Stimulated activated CD8-positive, alpha-beta memory T cell treated with anti-CD3 and anti-CD28 coated beads, Interleukin-12 subunit alpha, Interleukin-12 subunit beta, amount 100 ng/mL, for 24 hours (primary cell): Measurements from ENCODE around the gene CCR5.

ENCODE experiments used
- DNase-seq: peaks from one replicate; pipeline ENCODE4 v3.0.0-alpha.2; 2020; ENCODE audit errors: extremely low read depth

The CCR5 gene

DNA sequence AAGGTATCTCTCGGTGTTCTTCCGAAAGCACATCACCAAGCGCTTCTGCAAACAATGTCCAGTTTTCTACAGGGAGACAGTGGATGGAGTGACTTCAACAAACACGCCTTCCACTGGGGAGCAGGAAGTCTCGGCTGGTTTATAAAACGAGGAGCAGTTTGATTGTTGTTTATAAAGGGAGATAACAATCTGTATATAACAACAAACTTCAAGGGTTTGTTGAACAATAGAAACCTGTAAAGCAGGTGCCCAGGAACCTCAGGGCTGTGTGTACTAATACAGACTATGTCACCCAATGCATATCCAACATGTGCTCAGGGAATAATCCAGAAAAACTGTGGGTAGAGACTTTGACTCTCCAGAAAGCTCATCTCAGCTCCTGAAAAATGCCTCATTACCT lies 12.3 kb upstream of the CCR5 start:
- no peak for DNase-seq

GRCh38 chr3:46359733-46360493 lies 10.8 kb upstream of the CCR5 start:
- DNase-seq = no peak

DNA sequence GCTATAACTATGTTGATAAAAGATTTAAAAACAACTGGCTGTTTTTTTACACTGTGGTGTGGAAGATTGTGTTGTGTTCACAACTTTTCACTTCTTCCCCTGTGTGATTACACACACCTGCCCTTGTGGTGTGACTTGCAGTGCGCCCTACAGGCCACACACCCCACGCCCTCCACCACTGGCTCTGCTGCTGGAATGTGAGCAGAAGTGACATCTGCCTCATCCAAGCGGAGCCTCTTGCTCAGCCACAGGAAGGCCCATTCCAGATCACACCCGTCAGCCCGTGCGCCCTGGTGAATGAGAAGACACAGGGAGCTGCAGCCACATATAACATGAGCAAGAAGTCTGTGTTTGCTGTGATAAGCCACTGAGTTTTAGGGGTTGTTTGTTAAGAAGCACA lies 9.8 kb upstream of the CCR5 start:
- no peak for DNase-seq

- no peak for DNase-seq
These were observed 9.1 kb upstream of the CCR5 start for GRCh38 chr3:46361408-46362283.

DNA sequence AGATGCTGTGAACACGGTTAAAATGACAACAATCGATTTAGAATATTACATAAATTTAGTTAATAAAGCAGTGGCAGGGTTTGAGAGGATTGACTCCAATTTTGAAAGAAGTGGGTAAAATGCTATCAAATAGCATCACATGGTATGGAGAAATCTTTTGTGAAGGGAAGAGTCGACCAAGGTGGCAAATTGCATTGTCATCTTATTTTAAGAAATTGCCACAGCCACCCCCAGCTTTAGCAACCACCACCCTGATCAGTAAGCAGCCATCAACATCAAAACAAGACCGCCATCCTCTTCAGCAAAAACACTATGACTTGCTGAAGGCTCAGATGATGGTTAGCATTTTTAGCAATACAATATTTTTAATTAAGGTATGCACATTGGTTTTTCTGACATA lies 5.7 kb upstream of the CCR5 start:
- DNase-seq = no peak

- no peak for DNase-seq
These were observed 4.8 kb upstream of the CCR5 start for GRCh38 chr3:46365737-46366524.

- DNase-seq = no peak
These were observed 2.9 kb upstream of the CCR5 start for GRCh38 chr3:46367811-46368210.

- no peak for DNase-seq
These were observed 2.2 kb upstream of the CCR5 start for GRCh38 chr3:46368569-46368968.

DNA sequence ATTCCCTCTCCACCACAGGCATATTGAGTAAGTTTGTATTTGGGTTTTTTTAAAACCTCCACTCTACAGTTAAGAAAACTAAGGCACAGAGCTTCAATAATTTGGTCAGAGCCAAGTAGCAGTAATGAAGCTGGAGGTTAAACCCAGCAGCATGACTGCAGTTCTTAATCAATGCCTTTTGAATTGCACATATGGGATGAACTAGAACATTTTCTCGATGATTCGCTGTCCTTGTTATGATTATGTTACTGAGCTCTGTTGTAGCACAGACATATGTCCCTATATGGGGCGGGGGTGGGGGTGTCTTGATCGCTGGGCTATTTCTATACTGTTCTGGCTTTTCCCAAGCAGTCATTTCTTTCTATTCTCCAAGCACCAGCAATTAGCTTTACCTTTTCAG lies 1.6 kb upstream of the CCR5 start:
- no peak for DNase-seq

- no peak for DNase-seq
These were observed 1.0 kb upstream of the CCR5 start for GRCh38 chr3:46369675-46370132.

GRCh38 chr3:46371519-46372340 lies 984 bp downstream of the CCR5 start:
- no peak for DNase-seq

GRCh38 chr3:46372492-46373359 lies 2.0 kb downstream of the CCR5 start:
- DNase-seq = no peak

DNA sequence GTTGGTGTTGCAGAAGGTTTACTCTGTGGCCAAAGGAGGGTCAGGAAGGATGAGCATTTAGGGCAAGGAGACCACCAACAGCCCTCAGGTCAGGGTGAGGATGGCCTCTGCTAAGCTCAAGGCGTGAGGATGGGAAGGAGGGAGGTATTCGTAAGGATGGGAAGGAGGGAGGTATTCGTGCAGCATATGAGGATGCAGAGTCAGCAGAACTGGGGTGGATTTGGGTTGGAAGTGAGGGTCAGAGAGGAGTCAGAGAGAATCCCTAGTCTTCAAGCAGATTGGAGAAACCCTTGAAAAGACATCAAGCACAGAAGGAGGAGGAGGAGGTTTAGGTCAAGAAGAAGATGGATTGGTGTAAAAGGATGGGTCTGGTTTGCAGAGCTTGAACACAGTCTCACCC lies 4.0 kb downstream of the CCR5 start:
- no peak for DNase-seq

GRCh38 chr3:46375218-46375617 lies 4.5 kb downstream of the CCR5 start:
- DNase-seq = no peak

DNA sequence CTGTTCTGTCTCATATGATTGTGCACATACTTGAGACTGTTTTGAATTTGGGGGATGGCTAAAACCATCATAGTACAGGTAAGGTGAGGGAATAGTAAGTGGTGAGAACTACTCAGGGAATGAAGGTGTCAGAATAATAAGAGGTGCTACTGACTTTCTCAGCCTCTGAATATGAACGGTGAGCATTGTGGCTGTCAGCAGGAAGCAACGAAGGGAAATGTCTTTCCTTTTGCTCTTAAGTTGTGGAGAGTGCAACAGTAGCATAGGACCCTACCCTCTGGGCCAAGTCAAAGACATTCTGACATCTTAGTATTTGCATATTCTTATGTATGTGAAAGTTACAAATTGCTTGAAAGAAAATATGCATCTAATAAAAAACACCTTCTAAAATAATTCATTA lies 5.1 kb downstream of the CCR5 start:
- no peak for DNase-seq

DNA sequence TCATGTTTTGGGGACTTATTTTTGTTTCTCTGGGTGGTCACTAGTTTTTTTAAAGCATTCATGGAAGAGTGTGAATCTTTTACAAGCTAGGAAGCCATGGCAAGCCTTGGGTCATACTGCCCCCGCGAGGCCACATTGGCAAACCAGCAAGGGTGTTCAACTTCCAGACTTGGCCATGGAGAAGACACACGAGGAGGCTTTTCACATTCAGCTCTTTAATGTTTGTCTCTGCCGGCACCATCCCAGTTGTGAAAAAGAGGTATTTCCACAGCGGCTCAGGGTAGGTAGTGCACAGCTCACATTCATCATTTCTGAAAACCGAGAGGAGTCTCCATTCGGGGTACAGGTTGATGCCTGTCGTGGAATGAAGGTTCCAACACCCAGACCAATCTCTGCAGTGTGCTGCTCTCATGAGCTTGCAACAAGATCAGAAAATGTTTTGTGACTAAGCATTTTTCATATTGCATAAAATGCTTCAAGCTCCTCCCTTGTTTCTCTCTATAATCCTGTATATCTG lies 7.7 kb downstream of the CCR5 start:
- no peak for DNase-seq

- no peak for DNase-seq
These were observed 9.9 kb downstream of the CCR5 start for GRCh38 chr3:46380471-46381221.

- DNase-seq = no peak
These were observed 10.9 kb downstream of the CCR5 start for GRCh38 chr3:46381625-46382024.

DNA sequence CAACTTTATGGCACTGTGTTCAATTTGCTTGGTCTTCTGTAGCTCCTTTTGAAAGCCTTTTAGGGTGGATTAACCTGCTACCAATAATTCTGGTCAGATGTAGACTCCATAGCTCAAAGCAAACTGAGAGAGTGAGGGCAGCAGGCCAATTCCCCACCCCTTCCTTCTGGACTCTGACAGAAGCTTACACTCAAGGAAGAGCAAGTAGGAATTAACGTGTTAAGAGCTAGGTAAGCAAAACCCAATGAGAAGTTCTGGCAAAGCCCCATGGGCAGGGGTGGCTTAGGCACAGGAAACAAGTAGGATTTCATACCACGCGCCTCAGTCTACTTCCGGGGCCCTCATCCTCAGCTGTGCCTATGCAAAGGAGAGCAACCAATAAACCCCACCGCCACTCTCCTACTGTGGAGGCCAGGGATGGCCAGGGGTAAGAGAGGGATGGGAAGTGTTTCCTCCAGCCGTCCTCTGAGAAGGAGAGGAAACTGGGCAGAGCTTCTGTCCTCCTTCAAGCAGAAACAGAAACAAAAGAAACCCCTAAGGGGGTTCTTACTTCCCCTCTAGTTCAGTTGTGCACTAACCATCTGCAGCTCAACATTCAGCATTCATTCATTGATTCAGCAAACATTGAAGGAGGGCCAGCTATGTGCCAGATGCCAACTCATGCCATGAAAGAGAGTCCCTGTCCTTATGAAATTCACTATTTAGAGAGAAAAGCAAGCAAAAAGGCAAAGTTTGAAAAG lies 12.6 kb downstream of the CCR5 start:
- no peak for DNase-seq
